GM20431 (cell line): ENCODE measurements around the gene LARP1.
"Not testable (repeated sequence)": the region's sequence is repeated elsewhere in the genome, so short reads cannot be mapped to it uniquely, and the experiment has no call there.

Experiments
- in situ Hi-C: fragments of 300-500 bp; cut with MseI, MboI; formaldehyde crosslinking; loops from one replicate; pipeline ENCODE4 v1.15.0; 2020; ENCODE audit warnings: low sequenced_read_pairs; ENCODE audit not compliant: unreplicated experiment

Gene LARP1

GRCh38 chr5:154758977-154759376 is 3.8 kb downstream of the LARP1 start:
- in situ Hi-C loops = no loop called here

- in situ Hi-C loops = not testable (repeated sequence)
These were observed 4.7 kb downstream of the LARP1 start for GRCh38 chr5:154759868-154760267.

GRCh38 chr5:154761046-154761736 is 6.0 kb downstream of the LARP1 start:
- in situ Hi-C loops = no loop called here

GRCh38 chr5:154762261-154762660 is 7.1 kb downstream of the LARP1 start:
- in situ Hi-C loops = no loop called here

- in situ Hi-C loops = no loop called here
These were observed 7.5 kb downstream of the LARP1 start for GRCh38 chr5:154762700-154763099.

GRCh38 chr5:154764967-154765366 is 9.8 kb downstream of the LARP1 start:
- in situ Hi-C loops = no loop called here

- in situ Hi-C loops = no loop called here
These were observed 10.3 kb downstream of the LARP1 start for GRCh38 chr5:154765396-154765925.

- in situ Hi-C loops = no loop called here
These were observed 11.5 kb downstream of the LARP1 start for GRCh38 chr5:154766558-154767281.

- in situ Hi-C loops = no loop called here
These were observed 12.4 kb downstream of the LARP1 start for GRCh38 chr5:154767576-154767975.

- in situ Hi-C loops = no loop called here
These were observed 13.0 kb downstream of the LARP1 start for GRCh38 chr5:154768207-154768606.

GRCh38 chr5:154770111-154770510 is 14.9 kb downstream of the LARP1 start:
- in situ Hi-C loops = no loop called here

- in situ Hi-C loops = no loop called here
These were observed 16.3 kb downstream of the LARP1 start for GRCh38 chr5:154771383-154771901.

GRCh38 chr5:154773326-154773725 is 18.1 kb downstream of the LARP1 start:
- in situ Hi-C loops = no loop called here

- in situ Hi-C loops = no loop called here
These were observed 21.0 kb downstream of the LARP1 start for GRCh38 chr5:154776167-154776566.

GRCh38 chr5:154778534-154778933 is 23.4 kb downstream of the LARP1 start:
- in situ Hi-C loops = no loop called here

GRCh38 chr5:154779105-154779504 is 23.9 kb downstream of the LARP1 start:
- in situ Hi-C loops = no loop called here

GRCh38 chr5:154780128-154780527 is 25.0 kb downstream of the LARP1 start:
- in situ Hi-C loops = no loop called here

- in situ Hi-C loops = no loop called here
These were observed 27.1 kb downstream of the LARP1 start for GRCh38 chr5:154782326-154782725.

- in situ Hi-C loops = no loop called here
These were observed 27.8 kb downstream of the LARP1 start for GRCh38 chr5:154782812-154783592.

GRCh38 chr5:154783774-154784460 is 28.7 kb downstream of the LARP1 start:
- in situ Hi-C loops = no loop called here
